GM21786 (cell line): ENCODE measurements around the gene ROCK2.

ENCODE experiments used
- ATAC-seq: cut with Tn5 transposase; IDR thresholded peaks from one replicate; pipeline ENCODE4 v1.9.1; 2021; ENCODE audit not compliant: unreplicated experiment

Gene ROCK2

DNA sequence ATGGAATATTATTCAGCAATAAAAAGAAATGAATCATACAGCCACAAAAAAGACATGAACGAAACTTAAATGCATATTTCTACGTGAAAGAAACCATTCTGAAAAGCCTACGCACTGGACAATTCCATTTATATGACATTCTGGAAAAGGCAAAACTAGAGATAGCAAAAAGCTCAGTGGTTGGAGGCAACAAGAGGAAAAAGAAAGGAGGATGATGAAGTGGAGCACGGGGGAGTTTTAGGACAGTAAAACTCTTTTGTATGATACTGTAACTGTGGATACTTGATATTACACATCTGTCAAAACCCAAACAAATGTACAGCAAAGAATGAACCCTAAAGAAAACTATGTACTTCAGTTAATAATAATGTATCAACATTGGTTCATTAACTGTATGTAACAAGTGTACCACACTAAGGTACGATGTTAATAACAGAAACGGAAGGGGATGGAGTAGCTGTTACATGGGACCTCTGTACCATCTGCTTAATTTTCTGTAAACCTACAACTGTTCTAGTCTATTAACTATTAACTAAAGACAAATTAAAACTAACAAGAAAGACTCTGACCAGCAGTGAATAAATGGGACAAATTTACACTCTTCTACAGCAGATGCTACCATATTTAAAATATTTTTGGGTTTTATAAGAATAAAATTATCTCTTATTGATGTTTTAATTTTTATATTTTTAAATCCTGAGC, 31.5 kb downstream of the ROCK2 start:
- ATAC-seq = no peak

GRCh38 chr2:11311543-11311942, 32.9 kb downstream of the ROCK2 start:
- no peak for ATAC-seq

- ATAC-seq = no peak
Observed at GRCh38 chr2:11310212-11310611, 34.2 kb downstream of the ROCK2 start.

DNA sequence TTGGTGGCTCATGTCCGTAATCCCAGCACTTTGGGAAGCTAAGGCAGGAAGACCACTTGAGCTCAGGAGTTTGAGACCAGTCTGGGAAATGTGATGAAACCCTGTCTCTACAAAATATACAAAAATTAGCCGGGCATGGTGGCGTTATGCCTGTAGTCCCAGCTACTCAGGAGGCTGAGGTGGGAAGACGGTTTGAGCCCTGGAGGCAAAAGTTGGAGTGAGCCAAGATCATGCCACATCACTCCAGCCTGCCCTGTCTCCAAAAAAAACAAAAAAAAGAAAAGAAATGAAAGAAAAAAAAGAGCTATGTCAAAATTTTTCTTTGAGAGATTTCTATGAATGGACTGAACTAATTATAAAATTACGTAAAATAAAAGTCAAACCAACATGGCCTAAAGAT, 34.7 kb downstream of the ROCK2 start:
- no peak for ATAC-seq

DNA sequence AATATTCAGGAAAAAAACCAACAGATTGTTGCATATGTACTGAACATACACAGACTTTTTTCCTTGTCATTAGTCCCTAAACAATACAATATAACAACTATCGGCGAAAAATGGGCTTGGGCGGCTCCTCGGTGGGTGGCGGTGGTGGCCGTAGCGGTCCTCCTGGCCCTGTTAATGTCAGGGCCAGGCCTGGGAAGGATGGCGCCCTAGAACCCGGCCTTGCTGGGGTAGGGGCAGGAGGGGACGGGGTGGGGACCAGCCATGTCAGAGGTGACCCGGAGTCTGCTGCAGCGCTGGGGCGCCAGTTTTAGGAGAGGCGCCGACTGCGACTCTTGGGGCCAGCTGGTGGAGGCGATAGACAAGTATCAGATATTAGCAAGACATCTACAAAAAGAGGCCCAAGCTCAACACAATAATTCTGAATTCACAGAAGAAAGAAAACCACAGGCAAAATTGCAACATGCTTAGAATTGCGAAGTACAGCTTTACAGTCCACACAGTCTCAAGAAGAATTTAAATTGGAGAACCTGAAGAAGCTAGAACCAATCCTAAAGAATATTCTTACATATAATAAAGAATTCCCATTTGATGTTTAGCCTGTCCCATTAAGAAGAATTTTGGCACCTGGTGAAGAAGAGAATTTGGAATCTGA, 36.5 kb downstream of the ROCK2 start:
- ATAC-seq = no peak

DNA sequence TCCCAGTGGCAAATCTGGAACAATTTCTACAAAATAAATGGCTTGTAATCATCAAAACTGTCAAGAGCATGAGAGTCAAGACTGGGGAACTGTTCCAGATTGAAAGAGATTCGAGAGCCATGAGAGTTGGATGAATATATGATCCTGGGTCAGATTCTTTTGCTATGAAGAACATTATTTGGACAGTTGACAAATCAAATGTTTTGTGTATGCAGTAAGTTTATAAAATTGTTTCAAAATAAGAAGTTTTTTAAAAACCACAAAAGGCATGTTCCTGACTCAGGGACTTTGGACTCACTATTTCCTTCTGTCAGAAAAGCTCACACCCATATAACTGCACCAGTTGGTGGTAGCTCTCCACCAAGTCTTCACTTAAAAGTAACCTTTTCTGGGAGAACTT, 38.5 kb downstream of the ROCK2 start:
- no peak for ATAC-seq

GRCh38 chr2:11305338-11305737, 39.1 kb downstream of the ROCK2 start:
- ATAC-seq = no peak

DNA sequence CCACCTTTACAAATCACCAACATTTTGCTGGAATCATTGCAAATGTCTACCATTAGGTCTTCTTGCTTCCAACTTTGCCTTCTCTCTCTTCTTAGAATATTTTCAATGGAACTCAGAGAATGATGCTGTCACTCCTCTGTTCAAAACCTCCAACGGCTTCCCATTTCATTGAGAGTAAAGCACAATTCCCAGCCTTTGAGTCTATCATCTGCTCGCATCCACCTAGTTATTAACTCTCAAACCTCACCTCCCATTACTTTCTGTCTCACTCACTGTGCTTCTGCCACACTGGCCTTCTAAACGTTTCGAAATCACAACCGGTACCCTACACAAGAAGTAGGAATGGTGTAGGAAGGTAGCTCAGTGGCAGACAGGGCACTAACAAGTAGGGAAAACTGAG, 40.0 kb downstream of the ROCK2 start:
- ATAC-seq = no peak

DNA sequence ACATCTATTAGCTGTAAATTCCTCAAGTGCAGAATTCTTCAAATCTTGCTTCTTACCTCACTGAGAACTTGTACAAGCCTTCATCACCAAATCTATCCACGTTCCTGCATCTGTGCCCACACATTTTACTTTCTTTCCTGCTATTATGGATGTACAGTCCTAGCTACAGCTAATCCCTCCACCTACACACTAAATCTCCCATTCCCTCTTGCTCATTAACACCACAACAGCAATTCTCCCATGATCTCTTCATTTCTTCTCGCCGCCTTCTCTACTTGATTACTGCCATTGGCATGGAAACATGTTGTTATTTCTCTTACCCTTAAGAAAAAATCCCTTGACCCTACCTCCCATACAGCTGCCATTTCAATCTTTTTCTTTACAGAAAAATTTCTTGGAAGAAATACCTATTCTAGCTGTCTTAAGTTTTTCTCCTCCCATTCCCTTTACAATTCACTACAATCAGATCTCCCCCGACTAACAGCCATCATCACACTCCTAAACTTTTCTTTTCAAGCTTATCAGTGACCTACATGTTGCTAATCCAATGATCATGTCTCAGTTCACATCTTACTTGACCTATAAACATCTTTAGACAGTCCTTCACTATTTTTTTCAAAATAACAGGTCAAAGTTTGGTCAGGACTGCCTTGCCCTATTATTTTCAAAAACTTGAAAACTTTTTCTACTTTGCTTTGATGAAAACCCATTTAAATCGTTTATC, 41.0 kb downstream of the ROCK2 start:
- no peak for ATAC-seq

DNA sequence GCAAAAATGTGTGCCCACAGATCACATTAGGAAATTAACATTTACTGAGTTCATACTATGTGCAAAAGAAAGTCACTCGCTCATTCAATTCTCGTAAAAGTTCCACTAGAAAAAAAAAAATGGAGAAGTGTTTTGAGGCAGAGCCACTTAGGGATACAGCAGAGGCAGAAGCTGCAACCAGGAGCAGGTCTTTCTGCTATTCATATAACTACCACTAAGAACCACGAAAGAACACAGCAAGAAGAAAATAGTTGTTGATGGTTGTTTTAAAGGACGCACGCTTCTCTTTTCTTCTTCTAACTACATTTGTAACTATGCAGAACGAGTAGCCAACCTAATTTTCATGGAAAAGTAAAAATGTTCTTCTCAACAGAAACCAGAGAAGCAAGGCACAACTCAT, 45.0 kb downstream of the ROCK2 start:
- no peak for ATAC-seq

DNA sequence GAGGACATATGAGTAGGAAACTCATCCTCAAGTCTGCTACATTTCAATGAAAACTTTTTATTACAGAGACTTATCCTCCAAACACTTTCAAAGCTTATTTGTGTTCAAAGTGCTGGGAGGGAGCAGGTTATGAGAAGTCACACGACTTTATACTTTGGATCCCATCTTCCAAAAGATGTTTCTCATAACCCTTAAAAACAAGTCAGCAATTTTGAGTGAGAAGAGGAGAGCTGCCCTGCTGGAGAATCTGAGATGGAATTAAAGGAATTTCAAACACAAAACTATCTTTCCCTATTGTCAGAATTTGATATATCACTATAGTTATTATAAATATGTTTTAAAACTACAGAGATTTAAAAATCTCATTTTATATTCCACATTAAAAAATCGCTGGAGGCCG, 45.8 kb downstream of the ROCK2 start:
- no peak for ATAC-seq

GRCh38 chr2:11296401-11296800, 48.0 kb downstream of the ROCK2 start:
- no peak for ATAC-seq

DNA sequence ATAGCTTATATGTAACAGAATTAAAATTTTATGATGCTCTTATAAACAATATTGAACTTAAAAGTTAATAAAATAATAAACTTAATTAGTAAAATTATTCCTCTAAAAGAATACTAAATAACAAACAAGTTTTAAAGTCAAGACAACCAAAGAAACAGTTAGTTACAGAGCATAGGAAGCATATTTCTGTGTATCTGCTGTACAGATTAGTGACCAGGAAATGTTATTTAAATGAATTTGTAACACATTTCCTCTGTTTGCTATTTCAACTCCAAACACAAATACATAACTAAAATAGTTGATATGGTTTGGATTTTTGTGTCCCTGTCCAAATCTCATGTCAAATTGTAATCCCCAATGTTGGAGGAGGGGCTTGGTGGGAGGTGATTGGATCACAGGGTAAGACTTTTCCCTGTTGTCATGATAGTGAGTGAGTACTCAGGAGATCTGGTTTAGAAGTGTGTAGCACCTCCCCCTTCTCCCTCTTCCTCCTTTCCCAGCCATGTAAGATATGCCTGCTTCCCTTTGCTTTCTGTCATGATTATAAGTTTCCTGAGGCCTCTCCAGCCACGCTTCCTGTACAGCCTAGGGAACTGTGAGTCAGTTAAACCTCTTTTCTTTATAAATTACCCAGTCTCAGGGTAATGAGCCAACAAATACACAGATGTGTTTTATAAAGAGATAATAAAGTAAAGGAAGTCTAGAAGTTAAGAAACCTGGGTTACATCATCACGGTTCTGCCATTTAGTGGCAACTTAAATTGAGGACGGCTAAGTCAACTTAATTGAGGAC, 51.8 kb downstream of the ROCK2 start:
- no peak for ATAC-seq

GRCh38 chr2:11290713-11291112, 53.7 kb downstream of the ROCK2 start:
- ATAC-seq = no peak

GRCh38 chr2:11290211-11290610, 54.2 kb downstream of the ROCK2 start:
- ATAC-seq = no peak

DNA sequence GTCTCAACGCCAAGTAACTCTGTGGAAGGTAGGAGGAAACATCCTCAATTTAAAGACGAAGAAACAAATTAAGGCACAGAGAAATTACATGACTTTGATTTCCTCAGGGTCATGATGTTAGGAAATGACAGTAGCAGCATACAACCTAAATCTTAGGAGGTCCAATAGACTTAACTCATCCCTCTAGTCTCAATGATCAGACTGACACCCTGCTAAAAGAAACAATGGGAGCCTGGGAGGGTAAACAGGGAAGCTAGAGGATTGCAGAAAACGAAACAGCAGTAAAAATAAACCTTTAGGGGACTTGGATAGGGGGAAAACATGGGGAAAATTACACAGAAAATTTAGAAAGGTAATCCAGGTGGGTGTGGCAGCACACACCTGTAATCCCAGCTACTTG, 56.0 kb downstream of the ROCK2 start:
- ATAC-seq = no peak

DNA sequence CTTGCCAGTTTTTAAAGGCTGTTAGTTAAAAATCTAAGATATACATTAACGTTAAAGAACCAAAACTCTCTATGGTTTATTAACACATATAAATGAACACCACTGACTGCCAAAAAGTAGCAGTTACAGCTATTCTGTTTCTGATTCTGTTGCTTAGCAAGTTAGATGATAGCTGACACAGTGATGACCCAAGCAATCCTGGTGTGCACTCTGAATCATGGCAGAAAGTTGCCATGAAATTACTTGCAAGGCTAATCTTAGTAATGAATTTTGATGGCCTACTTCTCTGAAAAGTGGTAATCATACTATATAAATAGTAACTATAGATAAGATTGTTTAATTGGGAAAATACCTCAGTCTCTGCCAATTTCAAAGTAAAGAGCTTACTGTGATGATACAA, 57.7 kb downstream of the ROCK2 start:
- ATAC-seq = no peak

- ATAC-seq = no peak
Observed at GRCh38 chr2:11286323-11286722, 58.1 kb downstream of the ROCK2 start.

DNA sequence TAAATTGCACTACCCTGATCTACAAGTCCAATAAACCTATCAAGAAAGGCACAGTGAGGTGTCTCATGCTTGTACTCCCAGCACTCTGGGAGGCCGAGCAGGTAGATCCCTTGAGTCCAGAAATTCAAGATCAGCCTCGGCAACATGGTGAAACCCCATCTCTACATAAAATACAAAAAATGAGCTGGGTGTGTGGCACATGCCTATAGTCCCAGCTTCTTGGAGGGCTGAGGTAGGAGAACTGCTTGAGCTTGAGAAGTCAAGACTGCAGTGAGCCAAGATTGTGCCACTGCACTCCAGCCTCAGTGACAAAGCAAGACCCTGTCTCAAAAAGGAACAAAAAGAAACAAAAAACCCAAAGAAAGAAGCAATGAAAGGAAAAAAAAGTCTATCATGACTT, 58.9 kb downstream of the ROCK2 start:
- no peak for ATAC-seq

GRCh38 chr2:11281186-11281585, 63.2 kb downstream of the ROCK2 start:
- ATAC-seq = no peak

DNA sequence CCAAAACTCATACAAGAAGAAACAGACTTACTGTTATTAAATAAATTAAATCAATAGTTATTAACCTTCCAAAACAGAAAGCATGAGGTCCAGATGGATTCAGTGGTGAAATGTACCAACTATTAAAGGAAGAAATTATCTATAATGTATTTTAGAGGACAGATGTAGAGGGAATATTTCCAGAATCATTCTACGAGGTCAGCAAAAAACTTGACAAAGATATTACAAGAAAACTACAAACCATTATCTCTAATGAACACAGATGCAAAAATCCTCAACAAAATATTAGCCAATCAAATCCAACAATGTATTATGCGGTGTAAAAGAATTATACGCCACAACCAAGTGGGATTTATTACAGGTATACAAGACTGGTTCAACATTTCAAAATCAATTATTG, 63.7 kb downstream of the ROCK2 start:
- no peak for ATAC-seq

- no peak for ATAC-seq
Observed at GRCh38 chr2:11279398-11279797, 65.0 kb downstream of the ROCK2 start.
